GM12872 (cell line): ENCODE data around the gene PRR19.

Source experiments
- TF ChIP-seq, protein P1 (sequence below): IDR thresholded peaks from 3 replicates; pipeline ENCODE4 v1.5.1; 2011; ENCODE audit warnings: low read depth, mild to moderate bottlenecking, low read length, moderate library complexity; ENCODE audit not compliant: insufficient read depth

PRR19 gene

DNA sequence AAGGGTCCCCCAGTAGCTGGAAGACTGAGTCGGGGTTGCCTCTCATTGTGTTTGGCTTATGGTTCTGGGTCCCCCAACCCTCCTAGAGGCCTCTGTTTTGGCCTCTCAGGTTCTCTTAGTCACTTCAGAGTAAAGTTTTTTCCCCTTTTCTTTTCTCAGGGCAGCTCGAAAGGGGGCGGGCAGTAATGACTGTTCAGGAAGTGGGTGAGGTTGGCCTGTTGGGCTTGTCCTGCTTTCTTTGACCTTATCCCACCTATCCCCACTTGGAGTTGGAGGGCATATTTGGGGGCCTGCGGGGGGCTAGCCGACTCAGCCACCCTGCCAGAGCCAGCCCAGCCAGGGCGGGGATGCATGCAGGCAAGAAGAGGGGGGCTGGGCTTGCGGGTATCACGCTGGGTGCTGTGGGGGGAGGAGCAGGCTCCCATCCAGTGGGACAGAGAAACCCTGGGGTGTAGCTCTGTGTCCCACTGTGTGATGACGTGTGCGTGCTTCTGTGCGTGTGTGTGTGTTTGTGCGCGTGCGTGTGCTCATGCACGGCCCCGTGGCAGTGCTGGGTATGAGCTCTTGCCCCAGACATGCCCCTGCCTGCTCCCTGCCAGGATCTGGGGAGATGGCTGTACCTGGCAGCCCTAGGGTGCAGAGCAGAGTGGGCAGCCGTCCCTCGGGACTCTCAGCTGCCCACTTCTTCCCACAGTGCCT, 31.4 kb upstream of the PRR19 start:
- TF ChIP-seq, protein P1, sequence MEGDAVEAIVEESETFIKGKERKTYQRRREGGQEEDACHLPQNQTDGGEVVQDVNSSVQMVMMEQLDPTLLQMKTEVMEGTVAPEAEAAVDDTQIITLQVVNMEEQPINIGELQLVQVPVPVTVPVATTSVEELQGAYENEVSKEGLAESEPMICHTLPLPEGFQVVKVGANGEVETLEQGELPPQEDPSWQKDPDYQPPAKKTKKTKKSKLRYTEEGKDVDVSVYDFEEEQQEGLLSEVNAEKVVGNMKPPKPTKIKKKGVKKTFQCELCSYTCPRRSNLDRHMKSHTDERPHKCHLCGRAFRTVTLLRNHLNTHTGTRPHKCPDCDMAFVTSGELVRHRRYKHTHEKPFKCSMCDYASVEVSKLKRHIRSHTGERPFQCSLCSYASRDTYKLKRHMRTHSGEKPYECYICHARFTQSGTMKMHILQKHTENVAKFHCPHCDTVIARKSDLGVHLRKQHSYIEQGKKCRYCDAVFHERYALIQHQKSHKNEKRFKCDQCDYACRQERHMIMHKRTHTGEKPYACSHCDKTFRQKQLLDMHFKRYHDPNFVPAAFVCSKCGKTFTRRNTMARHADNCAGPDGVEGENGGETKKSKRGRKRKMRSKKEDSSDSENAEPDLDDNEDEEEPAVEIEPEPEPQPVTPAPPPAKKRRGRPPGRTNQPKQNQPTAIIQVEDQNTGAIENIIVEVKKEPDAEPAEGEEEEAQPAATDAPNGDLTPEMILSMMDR: no peak

DNA sequence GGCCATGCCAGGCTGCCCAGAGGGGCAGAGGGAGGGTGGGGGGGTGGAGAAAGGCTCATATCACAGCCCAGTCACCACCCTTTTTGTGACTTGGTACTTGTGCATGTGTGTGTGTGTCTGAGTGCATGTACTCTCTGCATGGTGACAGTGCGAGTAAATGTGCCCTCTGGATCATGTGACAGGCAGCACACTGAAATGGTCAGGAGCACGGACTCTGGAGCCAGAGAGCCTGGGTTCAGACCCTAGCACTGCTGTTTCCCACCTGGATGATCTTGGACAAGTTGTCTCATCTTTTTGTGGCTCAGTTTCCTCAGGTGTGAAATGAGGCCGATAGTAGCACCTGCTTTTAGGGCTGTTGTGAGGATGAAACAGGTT, 30.9 kb upstream of the PRR19 start:
- TF ChIP-seq, protein P1: no peak

DNA sequence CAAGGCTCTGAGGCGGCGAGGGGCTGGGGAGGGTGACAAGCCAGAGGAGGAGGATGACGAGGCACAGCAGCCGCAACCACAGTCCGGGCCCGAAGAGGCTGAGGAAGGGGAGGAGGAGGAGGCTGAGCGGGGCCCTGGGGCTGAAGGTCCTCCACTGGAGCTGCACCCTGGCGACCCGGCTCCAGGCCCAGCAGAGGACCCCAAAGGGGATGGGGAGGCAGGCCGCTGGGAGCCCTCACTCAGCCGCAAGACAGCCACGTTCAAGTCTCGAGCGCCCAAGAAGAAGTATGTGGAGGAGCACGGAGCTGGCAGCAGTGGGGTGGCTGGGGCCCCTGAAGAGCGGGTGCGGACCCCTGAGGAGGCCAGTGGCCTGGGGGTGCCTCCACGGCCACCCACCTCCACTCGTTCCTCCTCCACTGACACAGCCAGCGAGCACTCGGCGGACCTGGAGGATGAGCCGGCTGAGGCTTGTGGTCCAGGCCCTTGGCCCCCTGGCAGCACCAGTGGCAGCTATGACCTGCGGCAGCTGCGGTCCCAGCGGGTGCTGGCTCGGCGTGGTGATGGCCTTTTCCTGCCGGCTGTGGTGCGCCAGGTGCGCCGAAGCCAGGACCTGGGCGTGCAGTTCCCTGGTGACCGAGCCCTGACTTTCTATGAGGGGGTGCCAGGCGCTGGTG, 29.9 kb upstream of the PRR19 start:
- TF ChIP-seq, protein P1: no peak

DNA sequence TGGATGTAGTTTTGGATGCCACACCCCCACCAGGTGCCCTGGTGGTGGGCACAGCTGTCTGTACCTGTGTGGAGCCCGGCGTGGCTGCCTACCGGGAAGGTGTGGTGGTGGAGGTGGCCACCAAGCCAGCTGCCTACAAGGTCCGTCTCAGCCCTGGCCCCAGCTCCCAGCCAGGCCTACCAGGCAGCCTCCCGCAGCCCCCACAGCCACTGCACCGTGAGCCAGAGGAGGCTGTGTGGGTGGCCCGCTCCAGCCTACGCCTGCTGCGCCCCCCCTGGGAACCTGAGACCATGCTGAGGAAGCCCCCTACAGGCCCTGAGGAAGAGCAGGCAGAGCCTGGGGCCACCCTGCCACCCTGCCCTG, 29.4 kb upstream of the PRR19 start:
- TF ChIP-seq, protein P1: no peak

DNA sequence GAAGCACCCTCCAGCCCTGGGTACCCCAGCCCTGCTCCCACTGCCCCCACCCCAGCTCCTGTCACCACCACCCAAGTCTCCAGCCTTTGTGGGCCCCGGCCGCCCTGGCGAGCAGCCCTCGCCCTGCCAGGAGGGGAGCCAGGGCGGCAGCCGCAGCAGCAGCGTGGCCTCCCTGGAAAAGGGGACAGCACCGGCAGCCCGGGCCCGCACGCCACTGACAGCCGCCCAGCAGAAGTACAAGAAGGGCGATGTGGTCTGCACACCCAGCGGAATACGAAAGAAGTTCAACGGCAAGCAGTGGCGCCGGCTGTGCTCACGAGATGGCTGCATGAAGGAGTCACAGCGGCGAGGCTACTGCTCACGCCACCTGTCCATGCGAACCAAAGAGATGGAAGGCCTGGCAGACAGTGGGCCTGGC, 28.9 kb upstream of the PRR19 start:
- TF ChIP-seq, protein P1: no peak

DNA sequence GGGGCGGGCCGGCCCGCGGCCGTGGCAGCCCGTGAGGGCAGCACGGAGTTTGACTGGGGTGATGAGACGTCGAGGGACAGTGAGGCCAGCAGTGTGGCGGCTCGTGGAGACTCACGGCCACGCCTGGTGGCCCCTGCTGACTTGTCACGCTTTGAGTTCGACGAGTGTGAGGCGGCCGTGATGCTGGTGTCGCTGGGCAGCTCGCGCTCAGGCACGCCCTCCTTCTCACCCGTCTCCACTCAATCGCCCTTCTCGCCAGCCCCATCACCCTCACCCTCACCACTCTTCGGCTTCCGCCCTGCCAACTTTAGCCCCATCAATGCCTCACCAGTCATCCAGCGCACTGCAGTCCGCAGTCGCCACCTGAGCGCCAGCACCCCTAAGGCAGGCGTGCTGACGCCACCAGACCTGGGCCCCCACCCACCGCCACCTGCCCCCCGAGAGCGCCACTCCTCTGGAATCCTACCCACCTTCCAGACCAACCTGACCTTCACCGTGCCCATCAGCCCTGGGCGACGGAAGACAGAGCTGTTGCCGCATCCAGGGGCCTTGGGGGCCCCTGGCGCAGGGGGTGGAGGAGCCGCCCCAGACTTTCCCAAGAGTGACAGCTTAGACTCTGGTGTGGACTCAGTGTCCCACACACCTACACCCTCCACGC, 28.4 kb upstream of the PRR19 start:
- TF ChIP-seq, protein P1: no peak

DNA sequence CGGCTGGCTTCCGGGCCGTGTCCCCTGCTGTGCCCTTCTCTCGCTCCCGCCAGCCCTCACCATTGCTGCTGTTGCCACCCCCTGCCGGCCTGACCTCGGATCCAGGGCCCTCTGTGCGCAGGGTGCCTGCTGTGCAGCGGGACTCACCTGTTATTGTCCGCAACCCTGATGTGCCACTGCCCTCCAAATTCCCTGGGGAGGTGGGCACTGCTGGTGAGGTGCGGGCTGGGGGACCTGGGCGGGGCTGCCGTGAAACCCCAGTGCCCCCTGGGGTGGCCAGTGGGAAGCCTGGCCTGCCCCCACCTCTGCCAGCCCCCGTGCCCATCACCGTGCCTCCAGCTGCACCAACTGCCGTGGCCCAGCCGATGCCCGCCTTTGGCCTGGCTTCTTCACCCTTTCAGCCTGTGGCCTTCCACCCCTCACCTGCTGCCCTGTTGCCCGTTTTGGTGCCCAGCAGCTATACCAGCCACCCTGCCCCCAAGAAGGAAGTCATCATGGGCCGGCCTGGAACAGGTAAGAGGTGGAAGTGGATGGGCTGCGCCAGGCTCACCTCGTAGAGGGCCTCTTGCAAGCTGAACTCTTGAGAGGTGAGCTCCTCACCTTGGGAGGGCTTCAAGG, 27.8 kb upstream of the PRR19 start:
- TF ChIP-seq, protein P1: no peak
